ENCODE data around the gene COA7.
"Not testable (repeated sequence)": the region's sequence is repeated elsewhere in the genome, so short reads cannot be mapped to it uniquely, and the experiment has no call there.

The COA7 gene

GRCh38 chr1:52702886-52703787 lies 5.0 kb upstream of the COA7 start:
- peak overlapping the region; percentile 71 for H3K27ac ChIP-seq (ENCODE audit: low read depth, low read length, poor library complexity, severe bottlenecking)
- H3K27me3 ChIP-seq (ENCODE audit: insufficient read depth, low read length), result no peaks in the 10 kb centered on the region
- H3F3A ChIP-seq (ENCODE audit: insufficient read depth, low read length), result no peaks in the 10 kb centered on the region
- TF ChIP-seq CTCF (IDR thresholded peaks at IDR 0.05; ENCODE audit: low read length), result no peak
- H3K79me2 ChIP-seq (ENCODE audit: insufficient read depth, low read length), result no peaks in the 10 kb centered on the region
- H3K9me3 ChIP-seq (ENCODE audit: low read length), result no peaks in the 10 kb centered on the region
- H3K4me2 ChIP-seq (ENCODE audit: low read length), result peak overlapping the region; percentile 80
- no peaks in the 10 kb centered on the region for H3K36me3 ChIP-seq (ENCODE audit: insufficient read depth, low read length)
- H2AFZ ChIP-seq (ENCODE audit: low read length), result peak overlapping the region; percentile 92
- peak overlapping the region; percentile 62 for H3K4me3 ChIP-seq (ENCODE audit: low read depth, low read length, poor library complexity, severe bottlenecking)
- no peaks in the 10 kb centered on the region for H3K9me2 ChIP-seq (ENCODE audit: low read depth, low read length)
- H3K4me1 ChIP-seq (ENCODE audit: insufficient read depth, low read length, severe bottlenecking), result peaks cover 19% of the 10 kb centered on the region
- H3K9ac ChIP-seq (ENCODE audit: low read length), result peak overlapping the region; percentile 68
- H4K20me1 ChIP-seq (ENCODE audit: insufficient read depth, low read length), result no peaks in the 10 kb centered on the region

- H3K9ac ChIP-seq (ENCODE audit: low read length), result no peak overlapping the region
- no peaks in the 10 kb centered on the region for H3K27me3 ChIP-seq (ENCODE audit: insufficient read depth, low read length)
- no peaks in the 10 kb centered on the region for H3F3A ChIP-seq (ENCODE audit: insufficient read depth, low read length)
- H3K9me3 ChIP-seq (ENCODE audit: low read length), result no peaks in the 10 kb centered on the region
- H3K79me2 ChIP-seq (ENCODE audit: insufficient read depth, low read length), result peaks cover 19% of the 10 kb centered on the region
- no peak overlapping the region for H2AFZ ChIP-seq (ENCODE audit: low read length)
- no peaks in the 10 kb centered on the region for H4K20me1 ChIP-seq (ENCODE audit: insufficient read depth, low read length)
- no peak overlapping the region for H3K4me2 ChIP-seq (ENCODE audit: low read length)
- H3K9me2 ChIP-seq (ENCODE audit: low read depth, low read length), result no peaks in the 10 kb centered on the region
- peaks cover 23% of the 10 kb centered on the region for H3K36me3 ChIP-seq (ENCODE audit: insufficient read depth, low read length)
- no peak overlapping the region for H3K27ac ChIP-seq (ENCODE audit: low read depth, low read length, poor library complexity, severe bottlenecking)
- no peak overlapping the region for H3K4me3 ChIP-seq (ENCODE audit: low read depth, low read length, poor library complexity, severe bottlenecking)
- TF ChIP-seq CTCF (IDR thresholded peaks at IDR 0.05; ENCODE audit: low read length) (no peak), EZH2 (IDR thresholded peaks at IDR 0.05; ENCODE audit: borderline replicate concordance, low read length) (no peak)
- peaks cover 20% of the 10 kb centered on the region for H3K4me1 ChIP-seq (ENCODE audit: insufficient read depth, low read length, severe bottlenecking)
Observed at GRCh38 chr1:52695627-52696026, 2.5 kb downstream of the COA7 start.

GRCh38 chr1:52693843-52694242 lies 4.3 kb downstream of the COA7 start:
- Histone ChIP-seq H3K27me3 (ENCODE audit: insufficient read depth, low read length) (no peaks in the 10 kb centered on the region), H3F3A (ENCODE audit: insufficient read depth, low read length) (no peaks in the 10 kb centered on the region), H3K27ac (ENCODE audit: low read depth, low read length, poor library complexity, severe bottlenecking) (no peak overlapping the region), H3K9me2 (ENCODE audit: low read depth, low read length) (no peaks in the 10 kb centered on the region), H3K9me3 (ENCODE audit: low read length) (no peaks in the 10 kb centered on the region), H4K20me1 (ENCODE audit: insufficient read depth, low read length) (no peaks in the 10 kb centered on the region), H2AFZ (ENCODE audit: low read length) (no peak overlapping the region), H3K4me3 (ENCODE audit: low read depth, low read length, poor library complexity, severe bottlenecking) (no peak overlapping the region), H3K79me2 (ENCODE audit: insufficient read depth, low read length) (peaks cover 19% of the 10 kb centered on the region), H3K4me2 (ENCODE audit: low read length) (no peak overlapping the region), H3K36me3 (ENCODE audit: insufficient read depth, low read length) (peaks cover 28% of the 10 kb centered on the region), H3K4me1 (ENCODE audit: insufficient read depth, low read length, severe bottlenecking) (peaks cover 20% of the 10 kb centered on the region), H3K9ac (ENCODE audit: low read length) (no peak overlapping the region)
- TF ChIP-seq CTCF (IDR thresholded peaks at IDR 0.05; ENCODE audit: low read length) (no peak), EZH2 (IDR thresholded peaks at IDR 0.05; ENCODE audit: borderline replicate concordance, low read length) (no peak)

- not testable (repeated sequence) for H3K27me3 ChIP-seq (ENCODE audit: insufficient read depth, low read length); H4K20me1 ChIP-seq (ENCODE audit: insufficient read depth, low read length); H3K9ac ChIP-seq (ENCODE audit: low read length); H3F3A ChIP-seq (ENCODE audit: insufficient read depth, low read length); H3K9me3 ChIP-seq (ENCODE audit: low read length); H3K27ac ChIP-seq (ENCODE audit: low read depth, low read length, poor library complexity, severe bottlenecking); H3K9me2 ChIP-seq (ENCODE audit: low read depth, low read length); H3K4me3 ChIP-seq (ENCODE audit: low read depth, low read length, poor library complexity, severe bottlenecking); H2AFZ ChIP-seq (ENCODE audit: low read length); H3K4me2 ChIP-seq (ENCODE audit: low read length)
- H3K4me1 ChIP-seq (ENCODE audit: insufficient read depth, low read length, severe bottlenecking), result peaks cover 15% of the 10 kb centered on the region
- H3K36me3 ChIP-seq (ENCODE audit: insufficient read depth, low read length), result peaks cover 32% of the 10 kb centered on the region
- peaks cover 19% of the 10 kb centered on the region for H3K79me2 ChIP-seq (ENCODE audit: insufficient read depth, low read length)
Observed at GRCh38 chr1:52693351-52693750, 4.8 kb downstream of the COA7 start.
